Transverse colon (tissue), 4 donors: ENCODE data around the gene CPNE6. TPM values are rescaled to one million over a fixed set of nuclear protein-coding genes. Genes with fewer than 3 reads are reported as not detected.

Experiments
- DNase-seq: peaks from one replicate; pipeline ENCODE4 v3.0.0-alpha.2; 2019
- H3K27ac ChIP-seq, 4 donors: fragments of 200-600 bp; sonication (generic); 2 replicates each; pipeline ENCODE4 v1.5.1; 2016 to 2018; ENCODE audit warnings: inconsistent platforms in 4 of 4
- H3K27me3 ChIP-seq: fragments of 200-600 bp; sonication (generic); 2 replicates; pipeline ENCODE4 v1.5.1; 2017; ENCODE audit warnings: inconsistent platforms
- H3K36me3 ChIP-seq, 4 donors: fragments of 200-600 bp; sonication (generic); 2 replicates each; pipeline ENCODE4 v1.5.1; 2017 to 2019; ENCODE audit warnings: inconsistent platforms in 4 of 4
- H3K4me1 ChIP-seq, 4 donors: fragments of 200-600 bp; sonication (generic); 2 replicates each; pipeline ENCODE4 v1.5.1; 2017 to 2020; ENCODE audit warnings: inconsistent platforms in 4 of 4
- H3K4me3 ChIP-seq, 4 donors: fragments of 200-600 bp; sonication (generic); 1 replicate in 1 of 4; 2 replicates in 3 of 4; pipeline versions ENCODE4 v1.5.1 to v1.6.1; 2017 to 2019; ENCODE audit warnings: inconsistent platforms in 4 of 4
- H3K9me3 ChIP-seq, 2 donors: fragments of 200-600 bp; sonication (generic); 2 replicates each; pipeline ENCODE4 v1.5.1; 2017 to 2019; ENCODE audit warnings: inconsistent platforms in 2 of 2
- CTCF ChIP-seq, 5 experiments: fragments of 200-600 bp in 3 of 5; fragments of 450-650 bp in 2 of 5; sonication (generic) in 3 of 5; IDR thresholded peaks; 1 replicate in 2 of 5; 2 replicates in 3 of 5; pipeline ENCODE4 v1.5.1; 2016 to 2017; ENCODE audit warnings: antibody characterized with exemption in 5 of 5, inconsistent platforms in 3 of 5, mild to moderate bottlenecking in 2 of 5, moderate library complexity in 1 of 5
- EP300 ChIP-seq: sonication (generic); formaldehyde crosslinking; IDR thresholded peaks from one replicate; pipeline ENCODE4 v1.6.1; 2017; ENCODE audit warnings: antibody characterized with exemption, low read depth
- POLR2A ChIP-seq: fragments of 450-650 bp; IDR thresholded peaks from one replicate; pipeline ENCODE4 v1.6.1; 2016; ENCODE audit warnings: antibody characterized with exemption, mild to moderate bottlenecking, moderate library complexity
- POLR2AphosphoS5 ChIP-seq, 3 donors: sonication (generic); formaldehyde crosslinking; IDR thresholded peaks; one replicate each; pipeline ENCODE4 v1.6.1; 2016; ENCODE audit warnings: antibody characterized with exemption in 3 of 3
- WGBS, 2 donors: methylation state at CpG; one replicate each; pipeline ENCODE4 v1.1.5; 2018; ENCODE audit warnings: low coverage in 1 of 2; 5-methylcytosine and 5-hydroxymethylcytosine counted together
- in situ Hi-C, 4 donors: fragments of 200-750 bp; cut with MboI; loops; one replicate each; pipeline versions ENCODE4 v1.15.0 to v1.15.1; 2017; ENCODE audit warnings: low sequenced_read_pairs in 3 of 4, low pct_ligation_motif_present in 1 of 4, low pct_unique_long_range_greater_than_20kb in 1 of 4
- intact Hi-C: fragments of 100-400 bp; cut with DNase I; formaldehyde crosslinking; loops from one replicate; pipeline ENCODE4 v1.15.1; 2023; ENCODE audit warnings: low total_unique reads
- total RNA-seq, 4 donors: library from RNA; depleted of rRNA; stranded (reverse); fragments of >200 nt; gene quantifications; one replicate each; pipeline ENCODE4 v1.1.0, GENCODE V29; 2016

The CPNE6 gene
- total RNA-seq, 4 donors from 2014 or later, result 3.4 TPM; not detected in 3

GRCh38 chr14:24087004-24087403, 15.6 kb downstream of the CPNE6 start:
- H3K4me3 ChIP-seq, result no peak overlapping the region
- no peaks in the 10 kb centered on the region for H3K27me3 ChIP-seq
- H3K4me1 ChIP-seq, result peaks cover 0 to 12% (median under 1%) of the 10 kb centered on the region in 4 donors
- H3K27ac ChIP-seq, result no peak overlapping the region
- no peak for DNase-seq
- H3K9me3 ChIP-seq, result no peaks in the 10 kb centered on the region
- H3K36me3 ChIP-seq, result no peaks in the 10 kb centered on the region
- intact Hi-C loops (no loop called here), in situ Hi-C loops (no loop called here)
- WGBS, 2 donors, result 83 to 85% methylated on average over 1 of the region's 1 CpG
- TF ChIP-seq POLR2A, result no peak
- no peak for TF ChIP-seq CTCF (IDR thresholded peaks at IDR 0.05)
- TF ChIP-seq POLR2AphosphoS5 (IDR thresholded peaks at IDR 0.05), result no peak
- no peak for TF ChIP-seq EP300

GRCh38 chr14:24088095-24088494, 16.7 kb downstream of the CPNE6 start:
- WGBS, 2 donors, result 89% methylated on average over 2 of the region's 2 CpGs; no CpG with 5 or more reads in 1 of the 2 donors
- TF ChIP-seq POLR2A, result no peak
- TF ChIP-seq CTCF (IDR thresholded peaks at IDR 0.05), result no peak
- no peak for TF ChIP-seq EP300
- no peak for TF ChIP-seq POLR2AphosphoS5 (IDR thresholded peaks at IDR 0.05)

GRCh38 chr14:24089890-24090289, 18.5 kb downstream of the CPNE6 start:
- Histone ChIP-seq H3K36me3 (no peaks in the 10 kb centered on the region), H3K27ac (no peak overlapping the region), H3K9me3 (no peaks in the 10 kb centered on the region), H3K4me1 (peaks cover 4 to 31% (median 14%) of the 10 kb centered on the region in 4 donors), H3K4me3 (no peak overlapping the region), H3K27me3 (no peaks in the 10 kb centered on the region)
- no peak for DNase-seq
- 85 to 89% methylated on average over 3 to 6 of the region's 6 CpGs for WGBS, 2 donors
- TF ChIP-seq POLR2A (no peak), CTCF (IDR thresholded peaks at IDR 0.05) (no peak), EP300 (no peak), POLR2AphosphoS5 (IDR thresholded peaks at IDR 0.05) (no peak)
- in situ Hi-C loops (loop anchor here in 1 of 4 donors (5.0 kb wide), 1 partner anchor 33 kb away; no protein-coding TSS in a partner anchor), intact Hi-C loops (loop anchor here (10.0 kb wide), 1 partner anchor 75 kb away; no protein-coding TSS in a partner anchor)

More at GRCh38 chr14:24088095-24088494, 16.7 kb downstream of the CPNE6 start:
- no peak overlapping the region for H3K27ac ChIP-seq
- peaks cover 0 to 23% (median 6%) of the 10 kb centered on the region in 4 donors for H3K4me1 ChIP-seq
- H3K36me3 ChIP-seq, result no peaks in the 10 kb centered on the region
- intact Hi-C loops, result no loop called here
- no peaks in the 10 kb centered on the region for H3K27me3 ChIP-seq
- in situ Hi-C loops, result no loop called here
- no peak overlapping the region for H3K4me3 ChIP-seq
- DNase-seq, result no peak
- H3K9me3 ChIP-seq, result no peaks in the 10 kb centered on the region

GRCh38 chr14:24092110-24092504, 20.7 kb downstream of the CPNE6 start:
- H3K36me3 ChIP-seq, result no peaks in the 10 kb centered on the region
- TF ChIP-seq EP300 (no peak), POLR2AphosphoS5 (IDR thresholded peaks at IDR 0.05) (no peak), POLR2A (no peak), CTCF (IDR thresholded peaks at IDR 0.05) (no peak)
- DNase-seq, result peak; percentile 43
- H3K4me1 ChIP-seq, result peaks cover 4 to 42% (median 19%) of the 10 kb centered on the region in 4 donors
- in situ Hi-C loops, result loop anchor here in 1 of 4 donors (5.0 kb wide), 1 partner anchor 35 kb away; no protein-coding TSS in a partner anchor
- H3K27ac ChIP-seq, result peak overlapping the region; percentile 92 to 99 (median 97)
- intact Hi-C loops, result loop anchor here (10.0 kb wide), 1 partner anchor 77 kb away; no protein-coding TSS in a partner anchor
- no peaks in the 10 kb centered on the region for H3K9me3 ChIP-seq
- H3K4me3 ChIP-seq, result no peak overlapping the region
- H3K27me3 ChIP-seq, result no peaks in the 10 kb centered on the region
